Left ventricle myocardium inferior (tissue), 1 donor: ENCODE results near the gene KDM5B. TPM values are rescaled to one million over a fixed set of nuclear protein-coding genes. Genes with fewer than 3 reads are reported as not detected.

Experiments used
- DNase-seq: peaks from one replicate; pipeline ENCODE4 v3.0.0-alpha.2; 2020
- H3K27ac ChIP-seq: fragments of 200-600 bp; replicated peaks from 2 replicates; pipeline ENCODE4 v1.8.0; 2021
- H3K27me3 ChIP-seq: fragments of 200-600 bp; 2 replicates; pipeline ENCODE4 v1.8.0; 2021; ENCODE audit warnings: low read depth
- H3K36me3 ChIP-seq: fragments of 200-600 bp; 2 replicates; pipeline ENCODE4 v1.8.0; 2021
- H3K4me1 ChIP-seq: fragments of 200-600 bp; 2 replicates; pipeline ENCODE4 v1.8.0; 2021
- H3K4me3 ChIP-seq: fragments of 200-600 bp; 2 replicates; pipeline ENCODE4 v1.8.0; 2021; ENCODE audit warnings: mild to moderate bottlenecking, moderate library complexity
- H3K9me3 ChIP-seq: fragments of 200-600 bp; replicated peaks from 2 replicates; pipeline ENCODE4 v1.8.0; 2021
- CTCF ChIP-seq: fragments of 200-600 bp; IDR thresholded peaks from 2 replicates; pipeline ENCODE4 v1.8.0; 2021; ENCODE audit warnings: antibody characterized with exemption, mild to moderate bottlenecking, borderline replicate concordance
- intact Hi-C: fragments of 100-400 bp; cut with micrococcal nuclease; formaldehyde crosslinking; loops from one replicate; pipeline ENCODE4 v1.11.0; 2022
- total RNA-seq: library from RNA; stranded (reverse); fragmentation: NEBNext Ultra II Directional; extraction: Animal tissue kit (Norgen Biotek cat#: 25700); gene quantifications from one replicate; pipeline ENCODE4 v1.2.1, GENCODE V29; 2021
- donor health status: DM: no; HTN: yes; CAD: no; lungs with severe emphysema.

Gene KDM5B
- total RNA-seq, 1 donor from 2014 or later: 11.9 TPM

GRCh38 chr1:202806845-202807450 is 1.3 kb downstream of the KDM5B start:
- intact Hi-C loops: no loop called here
- peaks cover 77% of the 10 kb centered on the region for H3K4me1 ChIP-seq

GRCh38 chr1:202805886-202806844 is 2.1 kb downstream of the KDM5B start:
- Histone ChIP-seq H3K27me3 (no peaks in the 10 kb centered on the region), H3K36me3 (no peaks in the 10 kb centered on the region), H3K4me1 (peaks cover 71% of the 10 kb centered on the region), H3K27ac (peak overlapping the region; percentile 81), H3K9me3 (no peaks in the 10 kb centered on the region), H3K4me3 (peak overlapping the region; percentile 100)
- no peak for DNase-seq
- intact Hi-C loops: no loop called here
- TF ChIP-seq CTCF: no peak

More at GRCh38 chr1:202806845-202807450, 1.3 kb downstream of the KDM5B start:
- H3K27ac ChIP-seq: peak overlapping the region; percentile 81
- no peaks in the 10 kb centered on the region for H3K36me3 ChIP-seq
- no peak for TF ChIP-seq CTCF
- peak overlapping the region; percentile 100 for H3K4me3 ChIP-seq
- H3K9me3 ChIP-seq: no peaks in the 10 kb centered on the region
- peak; percentile 18 for DNase-seq
- no peaks in the 10 kb centered on the region for H3K27me3 ChIP-seq

- H3K36me3 ChIP-seq: no peaks in the 10 kb centered on the region
Measured at GRCh38 chr1:202804126-202804525, 4.1 kb downstream of the KDM5B start.

DNA sequence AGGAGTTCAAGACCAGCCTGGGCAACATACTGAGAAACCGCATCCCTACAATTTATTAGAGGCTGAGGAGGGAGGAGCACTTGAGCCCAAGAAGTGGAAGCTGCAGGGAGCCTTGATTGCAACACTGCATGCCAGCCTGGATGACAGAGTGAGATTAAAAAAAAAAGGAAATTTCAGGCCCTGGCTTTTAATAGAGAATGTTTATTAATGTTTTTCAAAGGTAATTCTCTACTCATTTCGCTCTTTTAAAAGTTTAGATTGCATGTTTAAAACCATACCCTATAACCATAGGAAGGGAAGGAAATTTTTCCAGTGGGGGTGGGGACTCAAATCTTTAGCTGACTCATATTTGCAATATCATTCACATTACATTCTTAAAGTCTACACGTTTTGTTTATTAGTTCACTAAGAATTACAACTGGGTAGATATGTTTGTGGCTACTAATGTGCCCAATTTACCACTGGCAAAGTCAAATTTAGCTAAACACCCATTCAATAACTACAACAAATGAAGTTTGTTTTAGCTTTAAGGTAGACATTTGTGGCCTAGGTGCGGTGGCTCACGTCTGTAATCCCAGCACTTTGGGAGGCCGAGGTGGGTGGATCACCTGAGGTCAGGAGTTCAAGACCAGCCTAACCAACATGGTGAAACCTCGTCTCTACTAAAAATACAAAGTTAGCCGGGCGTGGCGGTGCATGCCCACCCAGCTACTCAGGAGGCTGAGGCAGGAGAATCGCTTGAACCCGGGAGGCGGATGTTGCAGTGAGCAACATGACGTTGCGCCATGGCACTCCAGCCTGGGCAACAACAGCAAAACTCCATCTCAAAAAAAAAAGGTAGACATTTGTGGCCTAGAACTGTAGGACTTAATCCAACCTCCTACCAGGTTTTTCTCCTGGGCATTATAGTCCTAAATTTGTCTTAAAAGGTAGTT is 5.0 kb downstream of the KDM5B start:
- Histone ChIP-seq H3K4me3 (no peak overlapping the region), H3K9me3 (no peaks in the 10 kb centered on the region), H3K27me3 (no peaks in the 10 kb centered on the region), H3K4me1 (peaks cover 44% of the 10 kb centered on the region), H3K36me3 (no peaks in the 10 kb centered on the region), H3K27ac (no peak overlapping the region)
- DNase-seq: no peak
- intact Hi-C loops: no loop called here
- no peak for TF ChIP-seq CTCF

More at GRCh38 chr1:202804126-202804525, 4.1 kb downstream of the KDM5B start:
- Histone ChIP-seq H3K9me3 (no peaks in the 10 kb centered on the region), H3K27ac (no peak overlapping the region), H3K4me3 (no peak overlapping the region), H3K4me1 (peaks cover 53% of the 10 kb centered on the region), H3K27me3 (no peaks in the 10 kb centered on the region)
- no peak for DNase-seq
- intact Hi-C loops: no loop called here
- no peak for TF ChIP-seq CTCF

- DNase-seq: no peak
- peaks cover 32% of the 10 kb centered on the region for H3K4me1 ChIP-seq
- no peaks in the 10 kb centered on the region for H3K36me3 ChIP-seq
- no peaks in the 10 kb centered on the region for H3K9me3 ChIP-seq
- no peak overlapping the region for H3K4me3 ChIP-seq
- intact Hi-C loops: no loop called here
- H3K27ac ChIP-seq: no peak overlapping the region
- no peaks in the 10 kb centered on the region for H3K27me3 ChIP-seq
- TF ChIP-seq CTCF: no peak
Measured at GRCh38 chr1:202802034-202802433, 6.2 kb downstream of the KDM5B start.
